Ishikawa (cell line): ENCODE data around the gene CIP2A.

Experiments
- EGR1 ChIP-seq: IDR thresholded peaks from 2 replicates; pipeline ENCODE4 v1.6.1; 2012
- EP300 ChIP-seq: IDR thresholded peaks from 2 replicates; pipeline ENCODE4 v1.6.1; 2012; ENCODE audit warnings: borderline replicate concordance
- FOXM1 ChIP-seq: IDR thresholded peaks from 2 replicates; pipeline ENCODE4 v1.6.1; 2012; ENCODE audit warnings: low read depth, borderline replicate concordance
- MAX ChIP-seq: IDR thresholded peaks from 2 replicates; pipeline ENCODE4 v1.6.1; 2012
- NFIC ChIP-seq: IDR thresholded peaks from 2 replicates; pipeline ENCODE4 v1.6.1; 2012
- RAD21 ChIP-seq: IDR thresholded peaks from 2 replicates; pipeline ENCODE4 v1.6.1; 2012; ENCODE audit warnings: low read depth
- REST ChIP-seq: IDR thresholded peaks from 2 replicates; pipeline ENCODE4 v1.6.1; 2012; ENCODE audit warnings: low read depth, mild to moderate bottlenecking
- USF1 ChIP-seq: IDR thresholded peaks from 2 replicates; pipeline ENCODE4 v1.6.1; 2012
- YY1 ChIP-seq: IDR thresholded peaks from 2 replicates; pipeline ENCODE4 v1.6.1; 2012; ENCODE audit warnings: low read depth

GRCh38 chr3:108565506-108565905 lies 23.7 kb downstream of the CIP2A start:
- TF ChIP-seq EP300 (no peak), EGR1 (no peak), USF1 (no peak), MAX (no peak), YY1 (no peak), NFIC (no peak), REST (no peak), FOXM1 (no peak), RAD21 (no peak)
